NT2/D1 (cell line): ENCODE data around the gene GDPD2.

Experiments
- SUZ12 ChIP-seq: IDR thresholded peaks from 2 replicates; pipeline ENCODE4 v1.6.1; 2011; ENCODE audit not compliant: insufficient read length, insufficient read depth; ENCODE audit errors: extremely low read depth
- YY1 ChIP-seq: IDR thresholded peaks from 2 replicates; pipeline ENCODE4 v1.6.1; 2011; ENCODE audit not compliant: insufficient read length, insufficient read depth
- ZNF274 ChIP-seq: IDR thresholded peaks from 2 replicates; pipeline ENCODE4 v1.6.1; 2011; ENCODE audit warnings: mild to moderate bottlenecking, low read depth, low read length

GRCh38 chrX:70456256-70456655, 33.1 kb downstream of the GDPD2 start:
- TF ChIP-seq ZNF274: no peak
- no peak for TF ChIP-seq SUZ12
- TF ChIP-seq YY1: no peak
